Fibroblast of lung (primary cell): ENCODE measurements around the gene CRAMP1. TPM values are rescaled to one million over a fixed set of nuclear protein-coding genes. Genes with fewer than 3 reads are reported as not detected.

Source experiments
- DNase-seq, 2 donors: peaks; one replicate each; pipeline versions ENCODE4 v3.0.0 to v3.0.0-alpha.2; 2010; ENCODE audit warnings: low read depth in 2 of 2
- H2AFZ ChIP-seq: 2 replicates; pipeline ENCODE4 v1.5.1; 2012; ENCODE audit warnings: low read length, control low read depth, inconsistent platforms
- H3K27ac ChIP-seq: 2 replicates; pipeline ENCODE4 v1.5.1; 2011; ENCODE audit warnings: low read length, control low read depth; ENCODE audit not compliant: insufficient read depth
- H3K27me3 ChIP-seq: 2 replicates; pipeline ENCODE4 v1.5.1; 2011; ENCODE audit warnings: mild to moderate bottlenecking, low read length; ENCODE audit not compliant: control insufficient read depth, insufficient read depth
- H3K36me3 ChIP-seq: 2 replicates; pipeline ENCODE4 v1.5.1; 2011; ENCODE audit warnings: low read length; ENCODE audit not compliant: control insufficient read depth, insufficient read depth
- H3K4me1 ChIP-seq: 2 replicates; pipeline ENCODE4 v1.5.1; 2011; ENCODE audit warnings: low read length; ENCODE audit not compliant: control insufficient read depth, insufficient read depth; ENCODE audit errors: extremely low read depth
- H3K4me2 ChIP-seq: 2 replicates; pipeline ENCODE4 v1.5.1; 2011; ENCODE audit warnings: low read length, control low read depth; ENCODE audit not compliant: insufficient read depth; ENCODE audit errors: extremely low read depth
- H3K4me3 ChIP-seq, 4 experiments: fragments of 200-600 bp in 1 of 4; sonication (generic) in 1 of 4; replicated peaks in 1 of 4; 2 replicates each; pipeline ENCODE4 v1.5.1; 2011 to 2016; ENCODE audit warnings: low read length in 4 of 4, low read depth in 3 of 4, mild to moderate bottlenecking in 3 of 4, control low read depth in 2 of 4, inconsistent platforms in 1 of 4, mixed read lengths in 1 of 4; ENCODE audit not compliant: insufficient read depth in 1 of 4; ENCODE audit errors: control extremely low read depth in 1 of 4
- H3K79me2 ChIP-seq: 2 replicates; pipeline ENCODE4 v1.5.1; 2012; ENCODE audit warnings: mild to moderate bottlenecking, low read length, inconsistent platforms; ENCODE audit not compliant: control insufficient read depth, insufficient read depth
- H3K9ac ChIP-seq: 2 replicates; pipeline ENCODE4 v1.5.1; 2011; ENCODE audit warnings: mild to moderate bottlenecking, low read length, control low read depth; ENCODE audit not compliant: insufficient read depth
- H3K9me3 ChIP-seq: 2 replicates; pipeline ENCODE4 v1.5.1; 2012; ENCODE audit warnings: low read depth, low read length; ENCODE audit not compliant: control insufficient read depth, insufficient read depth
- H4K20me1 ChIP-seq: 2 replicates; pipeline ENCODE4 v1.5.1; 2011; ENCODE audit warnings: low read length; ENCODE audit not compliant: control insufficient read depth, insufficient read depth; ENCODE audit errors: extremely low read depth
- EZH2 ChIP-seq: IDR thresholded peaks from 2 replicates; pipeline ENCODE4 v1.5.1; 2012; ENCODE audit warnings: low read length, control low read depth, mild to moderate bottlenecking; ENCODE audit errors: missing control alignments
- polyA plus RNA-seq, 2 donors: library from polyadenylated mRNA; depleted of rRNA in 1 of 2; stranded (reverse) in 1 of 2; unstranded in 1 of 2; fragments of >200 nt; gene quantifications; 2 replicates each; pipeline ENCODE4 v1.2.1, GENCODE V29; 2011 to 2012; ENCODE audit warnings: missing spikeins in 1 of 2
- total RNA-seq: library from RNA; depleted of rRNA; stranded (reverse); fragments of >200 nt; gene quantifications from 2 replicates; pipeline ENCODE4 v1.2.1, GENCODE V29; 2014
- TF ChIP-seq, protein P1 (sequence below), 2 donors: IDR thresholded peaks in 1 of 2; conservative IDR thresholded peaks in 1 of 2; 1 replicate in 1 of 2; 2 replicates in 1 of 2; pipeline ENCODE4 v1.5.1; 2011 to 2012; ENCODE audit warnings: low read length in 2 of 2, control low read depth in 1 of 2, inconsistent platforms in 1 of 2, low read depth in 1 of 2, mild to moderate bottlenecking in 1 of 2

CRAMP1 gene
- total and polyA plus RNA-seq, 2 donors (not counting 1 experiment from before 2014, with no cell fraction given): 6.2 to 7.8 TPM

DNA sequence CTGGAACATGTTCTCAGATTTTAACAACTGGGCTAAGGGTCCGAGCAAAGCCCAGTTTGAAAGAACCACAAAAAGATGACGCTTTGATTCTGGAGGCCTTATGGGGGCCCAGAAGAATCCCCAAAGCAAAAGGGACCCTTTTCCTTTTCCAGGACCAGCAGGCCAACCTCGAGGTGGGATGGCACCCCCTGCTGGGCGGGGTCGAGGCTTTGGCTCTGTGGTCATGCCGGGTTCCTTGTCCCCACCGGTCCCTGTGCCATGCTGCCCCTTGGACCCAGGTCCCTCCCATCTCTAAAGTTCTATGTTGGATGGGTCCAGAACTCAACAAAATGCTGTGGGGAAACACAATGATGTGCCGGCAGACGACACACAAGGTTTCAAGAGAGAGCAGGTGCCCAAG, 47.8 kb upstream of the CRAMP1 start:
- H3K27ac ChIP-seq: no peak overlapping the region
- TF ChIP-seq, protein P1, sequence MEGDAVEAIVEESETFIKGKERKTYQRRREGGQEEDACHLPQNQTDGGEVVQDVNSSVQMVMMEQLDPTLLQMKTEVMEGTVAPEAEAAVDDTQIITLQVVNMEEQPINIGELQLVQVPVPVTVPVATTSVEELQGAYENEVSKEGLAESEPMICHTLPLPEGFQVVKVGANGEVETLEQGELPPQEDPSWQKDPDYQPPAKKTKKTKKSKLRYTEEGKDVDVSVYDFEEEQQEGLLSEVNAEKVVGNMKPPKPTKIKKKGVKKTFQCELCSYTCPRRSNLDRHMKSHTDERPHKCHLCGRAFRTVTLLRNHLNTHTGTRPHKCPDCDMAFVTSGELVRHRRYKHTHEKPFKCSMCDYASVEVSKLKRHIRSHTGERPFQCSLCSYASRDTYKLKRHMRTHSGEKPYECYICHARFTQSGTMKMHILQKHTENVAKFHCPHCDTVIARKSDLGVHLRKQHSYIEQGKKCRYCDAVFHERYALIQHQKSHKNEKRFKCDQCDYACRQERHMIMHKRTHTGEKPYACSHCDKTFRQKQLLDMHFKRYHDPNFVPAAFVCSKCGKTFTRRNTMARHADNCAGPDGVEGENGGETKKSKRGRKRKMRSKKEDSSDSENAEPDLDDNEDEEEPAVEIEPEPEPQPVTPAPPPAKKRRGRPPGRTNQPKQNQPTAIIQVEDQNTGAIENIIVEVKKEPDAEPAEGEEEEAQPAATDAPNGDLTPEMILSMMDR (conservative IDR thresholded peaks at IDR 0.05 in 1 of 2, IDR thresholded peaks at IDR 0.05 in 1 of 2; ENCODE audit: low read depth in 1 of 2, low read length in 2 of 2): peak in 1 of 2 donors; percentile 10
- TF ChIP-seq EZH2: no peak

DNA sequence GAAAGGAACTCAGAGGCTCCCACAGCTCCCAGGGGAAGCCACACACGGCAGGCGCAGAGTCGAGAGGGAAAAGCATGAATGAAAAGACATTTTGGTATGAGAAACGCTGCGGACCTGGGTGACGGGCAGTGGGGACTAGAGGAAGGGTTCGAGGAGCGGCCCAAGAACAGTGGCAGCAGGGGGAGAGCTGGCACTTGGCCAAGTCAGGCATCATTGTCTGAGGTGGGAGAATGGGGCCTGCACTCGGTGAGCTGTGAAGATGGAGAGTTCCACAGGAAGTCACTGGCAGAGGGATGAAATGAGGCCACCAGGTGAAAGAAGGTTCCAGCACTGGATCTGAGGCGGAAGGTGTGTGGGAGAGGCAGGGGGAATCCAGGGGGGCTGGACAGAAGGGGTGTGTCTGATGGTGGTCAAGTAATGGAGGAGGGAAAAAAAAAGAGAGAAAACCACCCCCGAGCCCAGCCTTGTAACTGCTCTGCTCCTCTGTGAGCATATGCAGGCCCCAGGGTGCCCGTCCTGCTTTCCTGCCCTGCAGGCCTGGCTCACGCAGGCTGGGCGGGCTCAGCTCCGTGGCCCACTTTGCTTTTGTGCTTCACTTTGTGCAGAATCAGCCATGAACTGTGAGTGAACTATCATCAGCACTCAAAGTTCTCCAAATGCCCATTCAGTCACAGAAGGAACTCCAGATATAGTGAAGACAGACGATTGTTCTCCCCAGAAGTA, 46.9 kb upstream of the CRAMP1 start:
- H3K4me1 ChIP-seq: no peaks in the 10 kb centered on the region
- TF ChIP-seq EZH2: no peak
- TF ChIP-seq, protein P1 (conservative IDR thresholded peaks at IDR 0.05 in 1 of 2, IDR thresholded peaks at IDR 0.05 in 1 of 2; ENCODE audit: low read depth in 1 of 2, low read length in 2 of 2): no peak
- no peak overlapping the region for H2AFZ ChIP-seq
- no peaks in the 10 kb centered on the region for H4K20me1 ChIP-seq
- no peaks in the 10 kb centered on the region for H3K36me3 ChIP-seq
- no peak overlapping the region for H3K4me3 ChIP-seq
- H3K9ac ChIP-seq: no peak overlapping the region
- H3K27me3 ChIP-seq: no peaks in the 10 kb centered on the region
- no peaks in the 10 kb centered on the region for H3K9me3 ChIP-seq
- no peak for DNase-seq
- no peak overlapping the region for H3K4me2 ChIP-seq
- no peak overlapping the region for H3K27ac ChIP-seq
- no peaks in the 10 kb centered on the region for H3K79me2 ChIP-seq

More for the DNA sequence above, 47.8 kb upstream of the CRAMP1 start:
- Histone ChIP-seq H3K9ac (no peak overlapping the region), H3K9me3 (no peaks in the 10 kb centered on the region), H4K20me1 (no peaks in the 10 kb centered on the region), H3K4me2 (no peak overlapping the region), H2AFZ (no peak overlapping the region), H3K4me1 (no peaks in the 10 kb centered on the region), H3K36me3 (no peaks in the 10 kb centered on the region), H3K4me3 (no peak overlapping the region), H3K79me2 (no peaks in the 10 kb centered on the region), H3K27me3 (no peaks in the 10 kb centered on the region)
- no peak for DNase-seq

DNA sequence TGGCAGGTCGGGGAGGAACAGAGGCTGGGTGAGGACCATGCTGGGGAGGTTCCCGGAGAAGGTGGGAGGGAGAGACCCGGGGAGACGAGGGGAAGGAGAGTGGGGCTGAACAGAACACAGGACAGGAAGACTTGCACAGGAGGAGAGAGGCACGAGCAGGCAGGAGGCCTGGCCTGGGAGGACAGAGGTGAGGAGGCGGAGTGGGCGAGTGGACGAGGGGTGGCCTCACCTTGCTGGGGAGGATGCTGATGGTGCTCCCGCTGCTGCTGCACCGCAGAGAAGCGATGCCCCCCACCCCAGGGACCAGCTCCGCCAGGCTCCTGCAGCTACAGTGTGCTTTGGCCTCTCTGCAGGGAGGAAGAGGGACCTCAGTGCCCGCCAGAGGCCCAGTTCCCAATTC, 44.2 kb upstream of the CRAMP1 start:
- H3K9me3 ChIP-seq: no peaks in the 10 kb centered on the region
- H4K20me1 ChIP-seq: no peaks in the 10 kb centered on the region
- no peak for DNase-seq
- H3K4me3 ChIP-seq: no peak overlapping the region
- H3K79me2 ChIP-seq: no peaks in the 10 kb centered on the region
- H3K27me3 ChIP-seq: no peaks in the 10 kb centered on the region
- no peak overlapping the region for H3K9ac ChIP-seq
- no peak overlapping the region for H3K4me2 ChIP-seq
- no peak overlapping the region for H3K27ac ChIP-seq
- H3K4me1 ChIP-seq: no peaks in the 10 kb centered on the region
- H2AFZ ChIP-seq: no peak overlapping the region
- TF ChIP-seq, protein P1 (conservative IDR thresholded peaks at IDR 0.05 in 1 of 2, IDR thresholded peaks at IDR 0.05 in 1 of 2; ENCODE audit: low read depth in 1 of 2, low read length in 2 of 2): no peak
- no peak for TF ChIP-seq EZH2
- no peaks in the 10 kb centered on the region for H3K36me3 ChIP-seq
